HuH-7.5 (cell line): Measurements from ENCODE around the gene SLC22A8.
"Not testable (repeated sequence)": the region's sequence is repeated elsewhere in the genome, so short reads cannot be mapped to it uniquely, and the experiment has no call there.

Experiments
- DNase-seq: peaks from one replicate; pipeline ENCODE4 v3.0.0; 2011; ENCODE audit warnings: low spot score

SLC22A8 gene

DNA sequence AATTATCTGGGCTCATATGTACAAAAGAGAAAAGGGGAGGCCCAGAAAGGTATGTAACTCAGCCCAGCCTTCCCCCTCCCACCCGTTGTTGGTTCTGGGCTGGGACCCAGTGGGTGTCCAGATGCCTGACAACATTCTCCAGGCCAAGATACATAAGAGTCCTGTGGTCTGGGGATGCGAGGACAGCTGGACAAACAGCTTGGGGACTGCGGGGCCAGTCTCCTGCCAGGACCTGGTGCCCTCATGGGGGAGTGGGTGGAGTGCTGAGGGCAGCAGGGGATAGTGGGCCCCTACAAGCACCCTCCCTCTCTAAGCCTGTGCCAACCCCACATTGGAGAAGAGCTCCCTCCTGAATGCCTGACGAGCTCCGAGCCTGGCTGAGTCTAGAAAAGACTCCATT is 27.4 kb downstream of the SLC22A8 start:
- DNase-seq = no peak

DNA sequence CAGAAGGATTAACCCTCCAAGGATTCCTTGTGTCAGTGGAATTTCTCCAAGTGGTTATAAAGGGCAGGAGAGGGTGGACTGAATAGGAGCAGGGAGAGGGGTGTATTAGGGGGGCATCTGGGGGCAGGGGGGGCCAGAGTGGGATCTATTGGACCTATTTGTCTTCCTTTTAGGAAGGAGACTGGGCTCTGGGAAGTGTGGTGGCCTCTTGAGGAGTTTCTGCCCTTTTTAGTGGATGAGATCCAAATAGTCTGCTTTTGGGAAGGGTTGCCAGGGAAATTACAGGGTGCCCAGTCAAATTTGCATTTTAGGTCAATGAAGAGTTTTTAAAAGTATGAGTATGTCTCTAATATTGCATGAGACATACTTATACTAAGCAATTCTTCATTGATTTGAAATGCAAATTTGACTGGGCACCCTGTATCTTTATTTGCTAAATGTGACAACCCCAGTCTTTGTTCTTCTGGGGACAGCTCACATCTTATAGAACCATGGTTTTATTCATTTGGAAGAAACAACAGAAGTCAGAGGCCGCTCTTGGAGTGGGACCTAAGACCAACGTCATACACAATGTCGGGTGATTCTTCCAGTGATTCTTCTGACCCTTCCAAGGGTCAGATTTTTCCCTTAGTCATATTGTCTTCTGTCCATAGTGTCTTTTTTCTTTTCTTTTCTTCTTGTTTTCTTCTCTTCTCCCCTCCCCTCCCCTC is 30.4 kb downstream of the SLC22A8 start:
- DNase-seq = no peak

DNA sequence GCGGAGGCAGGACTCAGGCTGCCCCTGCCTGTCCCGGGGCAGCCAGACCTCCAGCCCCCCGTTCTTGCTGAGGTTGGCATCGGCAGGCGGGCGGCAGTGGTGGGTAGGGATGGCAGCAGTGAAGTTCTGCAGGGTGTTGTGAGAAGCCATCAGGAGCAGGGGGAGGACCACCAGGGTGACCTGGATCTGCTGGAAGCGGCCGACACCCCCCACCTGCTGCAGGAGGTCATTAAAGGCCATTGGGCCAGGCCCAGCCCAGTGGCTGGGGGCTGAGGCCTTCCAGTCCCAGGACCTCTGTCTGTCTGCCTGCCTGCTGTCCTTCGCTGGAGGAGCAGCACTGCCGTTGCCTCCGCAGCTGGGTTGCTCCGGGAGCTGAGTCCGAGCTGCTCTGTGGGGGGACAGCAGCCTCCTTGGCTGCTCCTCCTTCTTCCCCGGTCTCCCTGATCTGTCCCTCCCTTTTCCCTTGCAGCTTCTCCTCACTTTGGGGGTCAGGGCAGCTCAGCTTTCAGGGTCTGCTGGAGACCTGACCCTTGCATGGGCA is 31.1 kb downstream of the SLC22A8 start, which contains the start of gene SLC22A6:
Gene SLC22A6 (minus strand): TSS at position 517 of the 541 bp plus-strand sequence. CDS start 277 bp downstream, at position 240.
- no peak for DNase-seq

DNA sequence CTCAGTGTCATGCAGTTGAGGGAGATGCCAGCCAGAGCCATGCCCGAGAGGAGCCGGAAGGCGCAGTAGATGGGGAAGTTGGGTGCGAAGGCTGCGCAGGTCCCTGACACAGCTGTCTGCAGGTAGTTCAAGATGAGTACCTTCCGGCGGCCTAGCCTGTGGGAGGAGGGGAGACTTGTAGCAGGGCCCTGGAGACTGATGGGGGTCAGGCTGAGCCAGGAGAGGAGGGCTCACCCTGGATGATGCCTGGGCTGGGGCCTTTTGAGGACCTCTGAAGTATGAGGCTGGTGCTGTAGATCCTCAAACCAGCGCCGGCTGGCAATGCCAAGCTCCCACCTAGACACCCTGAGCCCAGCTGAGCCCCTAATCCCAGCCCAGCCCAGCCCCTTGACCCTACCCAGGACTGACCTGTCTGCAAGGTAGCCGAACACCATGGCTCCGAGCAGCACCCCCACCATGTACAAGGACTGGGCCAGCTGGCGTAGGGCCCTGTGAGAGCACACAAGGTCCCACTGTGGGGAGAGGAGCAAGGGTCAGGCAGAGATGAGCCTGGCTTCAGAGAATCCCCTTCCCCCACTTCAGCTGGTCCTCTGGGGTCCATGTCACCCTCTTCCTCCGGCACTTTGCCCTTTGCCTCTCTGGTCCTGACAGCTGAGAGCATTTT is 32.0 kb downstream of the SLC22A8 start:
- no peak for DNase-seq

DNA sequence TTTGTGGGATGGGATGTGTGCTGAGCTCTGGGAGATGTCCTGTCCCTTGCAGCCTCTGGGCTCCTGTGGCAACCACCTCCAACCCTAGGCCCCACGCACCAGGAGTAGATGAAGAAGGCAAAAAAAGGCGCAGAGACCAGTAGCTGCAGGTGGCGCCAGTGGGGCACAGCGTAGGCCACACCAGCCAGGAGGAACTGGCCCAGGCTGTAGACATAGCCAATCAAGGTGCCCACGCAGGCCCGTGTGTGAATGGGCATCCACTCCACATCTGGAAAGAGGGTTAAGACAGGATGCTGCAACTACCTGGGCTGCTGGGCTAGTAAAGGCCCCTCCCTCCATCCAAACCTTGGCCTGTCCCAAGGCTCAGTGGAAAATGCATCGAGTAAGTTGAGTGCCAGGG is 33.9 kb downstream of the SLC22A8 start:
- no peak for DNase-seq

DNA sequence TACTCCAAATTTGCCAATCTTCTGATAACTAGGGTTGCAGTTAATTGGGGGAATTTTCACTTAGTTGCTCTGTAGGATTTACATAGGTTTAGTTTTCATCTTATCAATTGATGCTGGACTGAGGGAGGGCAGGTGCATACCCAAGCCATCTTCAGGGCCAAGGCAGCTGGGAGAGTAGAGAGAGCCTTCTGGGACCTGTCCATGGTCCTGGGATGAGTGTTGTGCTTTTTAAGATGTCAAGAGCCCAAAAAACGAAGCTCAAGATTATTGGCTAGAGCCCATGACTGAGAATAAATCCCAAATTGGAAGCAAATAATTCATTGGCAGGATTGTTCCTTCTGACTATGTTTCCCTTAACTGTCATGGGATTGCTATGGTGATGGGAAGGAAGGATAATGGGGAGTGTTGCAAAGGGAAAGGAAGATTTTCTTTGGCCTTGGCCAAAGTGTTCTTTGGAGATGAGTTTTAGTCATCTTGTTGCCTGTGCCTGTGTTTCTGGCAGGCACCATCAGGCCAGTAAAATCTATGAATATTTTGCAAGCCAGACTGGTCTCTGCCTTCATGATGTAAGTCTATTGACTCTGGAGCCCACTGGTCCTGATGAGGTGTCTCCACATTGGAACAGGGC is 35.4 kb downstream of the SLC22A8 start:
- no peak for DNase-seq

DNA sequence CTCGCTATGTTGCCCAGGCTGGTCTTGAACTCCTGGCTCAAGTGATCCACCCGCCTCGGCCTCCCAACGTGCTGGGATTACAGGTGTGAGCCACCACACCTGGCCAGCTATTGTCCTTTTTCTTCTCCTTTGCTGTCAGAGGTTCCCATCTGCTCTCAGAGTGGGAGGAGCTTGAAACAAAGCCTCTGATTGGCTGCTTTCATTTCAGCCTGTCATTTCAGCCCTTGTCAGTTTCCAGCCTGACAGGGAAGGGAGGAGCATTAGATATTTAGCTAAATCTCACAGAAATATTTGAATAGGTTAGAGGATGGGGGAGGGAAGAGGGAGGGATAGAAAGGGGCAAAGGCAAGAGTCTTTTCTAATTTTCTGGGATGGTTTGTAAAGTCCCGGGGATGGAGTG is 39.5 kb downstream of the SLC22A8 start:
- no peak for DNase-seq

DNA sequence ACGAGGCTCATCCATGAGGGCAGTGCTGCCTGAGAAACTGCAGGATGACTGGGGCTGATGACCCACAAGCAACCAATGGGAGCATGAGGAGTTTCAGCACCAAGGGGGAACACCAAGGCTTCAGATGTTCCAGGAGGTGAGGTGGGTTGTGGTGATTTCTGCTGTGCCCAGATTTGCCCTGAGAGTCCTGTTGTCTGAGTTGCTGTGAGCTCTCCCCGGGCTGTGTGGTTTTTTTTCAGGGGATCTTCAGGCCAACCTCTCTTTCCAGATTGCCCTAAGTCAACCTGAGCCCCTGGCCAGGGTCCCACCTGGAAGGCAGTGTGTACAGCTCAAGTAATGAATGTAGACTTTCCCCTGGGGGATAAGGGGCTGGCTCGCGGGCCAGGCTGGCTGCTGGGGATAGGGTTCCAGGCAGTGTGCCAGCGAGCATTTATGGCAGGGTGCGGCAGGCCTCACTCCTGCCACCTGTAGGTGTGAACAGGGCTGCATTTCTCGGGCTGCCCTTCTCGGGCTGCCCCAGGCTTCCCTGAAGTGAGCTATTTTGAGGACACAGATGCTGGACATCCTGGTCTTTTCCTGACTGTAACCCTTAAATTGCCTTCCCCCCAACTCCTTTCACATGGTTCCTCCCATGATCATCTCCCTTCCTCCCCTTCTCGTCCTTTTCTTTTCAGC is 40.7 kb downstream of the SLC22A8 start:
- DNase-seq = peak; percentile 84

DNA sequence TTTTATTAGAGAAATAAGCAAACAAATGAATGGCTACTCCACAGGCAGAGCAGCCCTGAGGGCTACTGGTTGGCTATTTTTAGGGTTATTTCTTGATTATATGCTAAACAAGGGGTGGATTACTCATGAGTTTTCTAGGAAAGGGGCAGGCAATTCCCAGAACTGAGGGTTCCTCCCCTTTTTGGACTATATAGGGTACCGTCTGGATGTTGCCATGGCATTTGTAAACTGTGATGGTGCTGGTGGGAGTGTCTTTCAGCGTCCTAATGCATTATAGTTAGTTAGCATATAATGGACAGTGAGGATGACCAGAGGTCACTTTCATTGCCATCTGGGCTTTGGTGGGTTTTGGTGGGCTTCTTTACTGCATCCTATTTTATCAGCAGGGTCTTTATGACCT is 50.1 kb downstream of the SLC22A8 start:
- DNase-seq = no peak

DNA sequence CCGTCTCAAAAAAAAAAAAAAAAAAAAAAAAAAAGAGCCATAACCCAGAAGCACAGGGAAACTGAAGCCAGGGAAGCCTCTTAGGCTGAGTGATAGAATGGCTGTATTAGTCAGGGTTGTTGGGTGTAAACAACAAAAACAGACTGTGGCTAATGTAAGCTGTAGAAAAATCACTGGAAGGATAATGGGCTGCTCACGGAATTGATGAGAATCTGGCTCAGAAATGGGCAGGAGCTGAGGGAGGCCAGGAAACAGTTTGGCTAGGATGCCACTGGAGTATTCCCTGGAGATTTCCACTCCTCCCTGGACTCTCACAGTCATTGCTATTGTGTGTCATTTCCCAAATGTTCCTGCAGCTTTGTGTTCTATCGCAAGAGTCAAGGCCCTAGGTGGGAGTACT is 53.2 kb downstream of the SLC22A8 start:
- DNase-seq = no peak

DNA sequence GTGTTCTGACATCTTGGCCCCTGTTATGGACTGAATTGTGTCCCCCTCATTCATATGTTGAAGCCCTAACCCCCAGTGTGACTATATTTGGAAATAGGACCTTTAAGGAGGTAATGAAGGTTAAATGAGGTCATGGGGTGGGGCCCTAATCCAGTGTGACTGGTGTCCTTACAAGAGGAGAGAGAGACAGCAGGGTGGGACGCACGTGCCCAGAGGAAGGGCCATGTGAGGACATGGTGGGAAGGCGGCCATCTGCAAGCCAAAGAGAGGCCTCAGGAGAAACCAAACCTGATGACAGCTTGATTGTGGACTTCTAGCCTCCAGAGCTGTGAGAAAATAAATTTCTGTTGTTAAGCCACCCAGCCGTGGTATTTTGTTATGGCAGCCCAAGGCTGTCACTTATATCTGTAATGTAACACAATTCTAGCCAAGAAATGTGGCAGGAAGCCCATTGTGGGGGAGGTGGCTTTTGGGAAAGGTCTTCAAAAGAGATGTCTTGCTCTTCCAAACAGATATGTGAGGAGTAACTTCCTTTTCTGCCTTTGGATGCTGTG is 54.5 kb downstream of the SLC22A8 start:
- no peak for DNase-seq

DNA sequence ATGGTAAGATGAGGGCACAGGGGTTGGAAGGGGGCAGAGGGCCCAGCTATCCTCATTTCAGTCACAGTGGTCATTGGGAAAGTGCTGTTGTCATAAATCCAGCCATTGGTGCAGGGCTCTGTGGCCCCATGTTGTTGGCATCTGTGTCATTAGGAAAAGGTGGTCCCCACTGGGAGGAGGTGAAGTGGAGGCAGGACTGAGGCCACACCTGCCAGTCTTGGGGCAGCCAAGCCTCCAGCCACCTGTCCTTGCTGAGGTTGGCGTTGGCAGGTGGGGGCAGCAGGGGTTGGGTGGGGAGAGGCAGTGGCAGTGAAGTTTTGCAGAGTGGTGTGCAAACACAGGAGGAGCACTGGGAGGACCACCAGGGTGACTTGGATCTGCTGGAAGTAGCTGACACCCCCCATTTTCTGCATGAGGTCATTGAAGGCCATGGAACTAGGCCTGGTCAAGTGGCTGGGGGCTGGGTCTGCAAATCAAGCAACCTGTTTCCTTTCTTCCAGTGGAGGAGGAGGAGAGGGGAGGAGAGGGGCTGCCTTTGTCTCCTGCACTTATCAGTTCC is 56.1 kb downstream of the SLC22A8 start:
- no peak for DNase-seq

DNA sequence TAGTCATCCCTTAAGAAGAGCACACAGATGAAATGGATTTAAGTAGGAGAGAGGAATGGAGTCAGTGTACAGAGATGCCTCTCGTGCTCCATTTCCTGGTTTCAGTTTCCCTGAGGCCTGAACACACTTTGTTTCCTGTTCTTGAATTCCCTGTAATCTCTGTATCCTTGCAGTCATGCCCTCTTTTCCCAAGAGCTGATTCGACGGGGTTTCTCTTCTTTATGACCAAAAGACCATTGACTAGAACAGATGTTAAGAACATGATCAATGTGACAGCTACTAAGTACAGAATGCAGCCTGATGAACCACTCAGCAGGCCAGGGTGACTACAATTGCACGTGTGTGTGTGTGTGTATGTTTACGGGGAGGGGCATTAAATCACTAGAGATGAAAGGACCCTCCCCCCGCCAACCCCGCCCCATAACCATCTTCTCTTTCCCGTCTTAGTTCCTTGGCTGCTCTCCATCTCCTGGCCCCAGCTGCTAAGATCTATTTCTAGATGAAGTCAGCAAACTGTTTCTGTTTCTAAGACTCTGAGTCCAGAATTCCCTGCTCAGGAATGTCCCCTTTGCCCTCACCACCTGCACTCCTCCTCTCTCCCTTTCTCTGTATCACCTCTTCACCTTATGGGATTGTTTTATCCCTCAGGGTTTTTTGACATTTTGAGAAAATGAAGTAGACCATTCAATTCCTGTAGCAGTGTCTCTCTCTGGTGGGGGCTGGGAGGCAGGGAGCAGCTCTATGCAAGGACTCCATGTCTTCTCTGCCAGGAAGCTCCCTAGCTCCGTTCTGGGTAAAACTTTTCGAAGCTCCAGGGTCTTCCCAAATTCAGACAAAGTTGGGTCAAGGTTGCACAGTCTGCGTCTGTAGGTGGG is 56.9 kb downstream of the SLC22A8 start:
- no peak for DNase-seq

DNA sequence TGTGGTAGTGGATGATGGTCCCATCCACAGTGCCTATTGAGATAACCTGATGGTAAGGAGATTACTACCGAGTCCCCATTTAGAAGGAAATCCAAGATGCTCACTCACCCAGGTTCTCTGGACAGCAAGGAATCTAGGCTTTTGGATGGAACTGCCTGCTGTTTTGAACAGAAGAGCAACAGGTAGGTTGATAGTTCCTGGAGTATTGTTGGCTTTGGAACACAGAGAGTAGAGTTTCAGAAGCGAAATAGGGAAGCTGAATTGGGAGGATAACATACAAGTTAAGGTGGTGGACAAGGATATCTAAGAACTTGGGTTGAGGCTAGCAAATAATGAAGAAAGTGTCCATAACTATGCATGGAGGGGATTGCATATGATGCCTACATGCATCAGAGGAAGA is 58.5 kb downstream of the SLC22A8 start:
- DNase-seq = no peak

DNA sequence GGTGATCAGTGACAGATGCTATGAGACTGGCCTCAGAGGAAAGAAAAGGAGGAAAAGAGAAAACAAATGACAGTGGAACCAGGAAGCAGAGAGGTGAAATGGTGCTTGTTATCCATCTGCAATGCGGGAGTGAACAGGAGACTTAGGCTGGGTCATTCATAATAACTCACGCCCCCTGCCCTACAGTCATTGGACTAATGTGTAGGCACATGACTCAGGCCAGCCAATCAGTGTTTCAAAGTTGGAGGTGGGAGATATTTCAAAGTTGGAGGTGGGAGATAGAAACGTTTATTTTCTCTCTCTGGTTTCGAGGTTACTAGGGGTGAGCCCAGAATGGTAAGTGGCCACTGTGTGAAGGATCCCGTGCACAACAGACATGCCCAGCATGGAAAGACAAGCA is 61.2 kb downstream of the SLC22A8 start:
- DNase-seq = no peak

DNA sequence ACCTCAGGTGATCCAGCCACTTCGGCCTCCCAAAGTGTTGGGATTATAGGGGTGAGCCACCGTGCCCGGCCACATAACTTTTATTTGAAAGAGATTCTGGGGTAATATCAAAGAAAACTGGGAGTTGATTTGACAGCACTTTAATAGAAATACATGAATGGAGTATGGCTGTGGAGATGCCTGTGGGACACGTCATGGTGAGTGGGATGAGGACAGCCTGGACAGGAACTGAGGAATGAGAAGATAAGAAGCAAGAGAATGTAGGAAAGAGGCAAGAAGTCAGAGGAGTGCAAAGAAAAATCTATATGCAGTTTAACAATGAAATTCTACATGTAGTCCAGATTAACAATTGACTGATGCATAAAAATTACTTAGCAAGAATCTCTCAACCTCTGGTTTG is 61.8 kb downstream of the SLC22A8 start:
- DNase-seq = no peak

DNA sequence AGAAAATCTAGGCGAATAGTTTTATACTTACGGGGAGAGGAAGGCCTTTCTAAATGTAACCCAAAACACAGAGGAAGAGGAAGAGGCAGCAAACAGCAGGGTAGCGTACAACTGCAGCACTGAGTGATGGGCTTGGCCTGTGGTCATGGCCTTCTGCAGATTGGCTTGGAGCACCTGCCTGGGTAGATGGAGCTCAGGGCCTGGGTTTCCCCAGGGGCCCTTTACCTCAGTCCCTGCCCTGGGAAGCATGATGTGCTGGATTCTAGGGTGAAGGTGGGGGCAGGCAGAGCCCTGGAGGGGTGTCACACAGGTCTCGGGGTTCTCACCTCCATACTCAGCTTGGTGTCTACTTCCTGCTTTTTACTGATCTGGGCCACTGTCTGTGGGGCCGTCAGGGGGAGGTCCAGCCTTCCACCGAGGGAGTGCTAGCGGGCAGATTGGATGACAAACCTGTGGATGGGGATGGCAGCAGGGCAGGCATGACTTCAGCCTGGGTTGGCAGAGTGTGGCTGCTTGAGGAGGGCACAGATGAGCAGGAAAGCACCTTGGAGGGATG is 66.8 kb downstream of the SLC22A8 start:
- DNase-seq = no peak

DNA sequence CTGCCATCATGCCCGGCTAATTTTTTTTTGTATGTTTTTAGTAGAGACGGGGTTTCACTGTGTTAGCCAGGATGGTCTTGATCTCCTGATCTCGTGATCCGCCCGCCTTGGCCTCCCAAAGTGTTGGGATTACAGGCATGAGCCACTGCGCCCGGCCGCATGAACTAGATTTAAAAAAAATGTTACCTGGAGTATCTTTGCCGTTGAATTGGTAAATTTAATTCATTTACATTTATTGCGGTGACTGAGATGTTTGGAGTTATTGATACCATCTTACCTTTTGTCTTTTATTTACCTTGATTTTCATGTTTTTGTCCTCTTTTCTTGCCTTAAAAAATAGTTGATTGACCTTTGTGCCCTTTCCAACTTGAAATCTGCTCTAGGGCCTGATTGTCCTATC is 70.1 kb downstream of the SLC22A8 start:
- DNase-seq = not testable (repeated sequence)
